ENCODE results near the gene MED10. TPM values are rescaled to one million over a fixed set of nuclear protein-coding genes. Genes with fewer than 3 reads are reported as not detected.

MED10 gene
- total RNA-seq, 1 donor from 2014 or later, result 38.4 TPM

DNA sequence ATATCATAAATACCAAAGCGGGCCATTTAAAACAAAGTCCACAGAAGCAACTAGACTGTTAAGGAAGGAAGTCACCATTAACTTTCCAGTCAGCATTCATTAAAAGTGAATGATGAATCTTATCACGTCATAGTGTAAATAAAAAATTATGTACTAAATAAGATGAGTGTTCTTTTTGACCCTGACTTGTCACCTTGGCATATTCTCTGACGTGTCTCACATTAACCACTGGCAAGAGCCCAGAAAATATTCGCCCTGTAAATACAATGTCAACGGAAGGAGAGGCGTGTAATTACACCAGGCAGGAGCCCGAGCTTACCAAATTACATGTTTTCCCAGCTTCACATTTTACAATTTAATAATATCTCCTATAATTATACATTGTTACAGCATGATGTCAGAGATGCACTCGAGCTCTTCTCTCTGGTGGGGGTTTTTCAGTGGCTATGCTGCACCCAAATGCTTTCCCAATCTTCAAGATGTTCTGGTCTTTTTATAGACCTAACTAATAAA, 41.0 kb upstream of the MED10 start:
- Mint-ChIP-seq H3K27me3 (ENCODE audit: low read depth) (peaks cover 45% of the 10 kb centered on the region), H3K27ac (no peak overlapping the region), H3K36me3 (no peaks in the 10 kb centered on the region), H3K4me3 (no peak overlapping the region), H3K9me3 (no peaks in the 10 kb centered on the region), H3K4me1 (peaks cover 9% of the 10 kb centered on the region)
- no peak for DNase-seq (ENCODE audit: low spot score in 2 of 2, unreplicated experiment in 2 of 2)
- TF ChIP-seq, protein P1, sequence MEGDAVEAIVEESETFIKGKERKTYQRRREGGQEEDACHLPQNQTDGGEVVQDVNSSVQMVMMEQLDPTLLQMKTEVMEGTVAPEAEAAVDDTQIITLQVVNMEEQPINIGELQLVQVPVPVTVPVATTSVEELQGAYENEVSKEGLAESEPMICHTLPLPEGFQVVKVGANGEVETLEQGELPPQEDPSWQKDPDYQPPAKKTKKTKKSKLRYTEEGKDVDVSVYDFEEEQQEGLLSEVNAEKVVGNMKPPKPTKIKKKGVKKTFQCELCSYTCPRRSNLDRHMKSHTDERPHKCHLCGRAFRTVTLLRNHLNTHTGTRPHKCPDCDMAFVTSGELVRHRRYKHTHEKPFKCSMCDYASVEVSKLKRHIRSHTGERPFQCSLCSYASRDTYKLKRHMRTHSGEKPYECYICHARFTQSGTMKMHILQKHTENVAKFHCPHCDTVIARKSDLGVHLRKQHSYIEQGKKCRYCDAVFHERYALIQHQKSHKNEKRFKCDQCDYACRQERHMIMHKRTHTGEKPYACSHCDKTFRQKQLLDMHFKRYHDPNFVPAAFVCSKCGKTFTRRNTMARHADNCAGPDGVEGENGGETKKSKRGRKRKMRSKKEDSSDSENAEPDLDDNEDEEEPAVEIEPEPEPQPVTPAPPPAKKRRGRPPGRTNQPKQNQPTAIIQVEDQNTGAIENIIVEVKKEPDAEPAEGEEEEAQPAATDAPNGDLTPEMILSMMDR (IDR thresholded peaks at IDR 0.05; ENCODE audit: unreplicated experiment), result no peak

- no peak overlapping the region for H3K27ac Mint-ChIP-seq
- H3K27me3 Mint-ChIP-seq (ENCODE audit: low read depth), result peaks cover 39% of the 10 kb centered on the region
Observed at GRCh38 chr5:6418679-6419276, 40.4 kb upstream of the MED10 start.

GRCh38 chr5:6417657-6418056, 39.3 kb upstream of the MED10 start:
- Mint-ChIP-seq H3K4me3 (no peak overlapping the region), H3K27ac (no peak overlapping the region), H3K4me1 (peaks cover 13% of the 10 kb centered on the region), H3K27me3 (ENCODE audit: low read depth) (peaks cover 42% of the 10 kb centered on the region), H3K36me3 (no peaks in the 10 kb centered on the region), H3K9me3 (no peaks in the 10 kb centered on the region)
- TF ChIP-seq, protein P1 (IDR thresholded peaks at IDR 0.05; ENCODE audit: unreplicated experiment), result no peak
- DNase-seq (ENCODE audit: low spot score in 2 of 2, unreplicated experiment in 2 of 2), result no peak

More at GRCh38 chr5:6418679-6419276, 40.4 kb upstream of the MED10 start:
- Mint-ChIP-seq H3K4me3 (no peak overlapping the region), H3K4me1 (peaks cover 9% of the 10 kb centered on the region), H3K36me3 (no peaks in the 10 kb centered on the region), H3K9me3 (no peaks in the 10 kb centered on the region)
- no peak for DNase-seq (ENCODE audit: low spot score in 2 of 2, unreplicated experiment in 2 of 2)
- TF ChIP-seq, protein P1 (IDR thresholded peaks at IDR 0.05; ENCODE audit: unreplicated experiment), result no peak

DNA sequence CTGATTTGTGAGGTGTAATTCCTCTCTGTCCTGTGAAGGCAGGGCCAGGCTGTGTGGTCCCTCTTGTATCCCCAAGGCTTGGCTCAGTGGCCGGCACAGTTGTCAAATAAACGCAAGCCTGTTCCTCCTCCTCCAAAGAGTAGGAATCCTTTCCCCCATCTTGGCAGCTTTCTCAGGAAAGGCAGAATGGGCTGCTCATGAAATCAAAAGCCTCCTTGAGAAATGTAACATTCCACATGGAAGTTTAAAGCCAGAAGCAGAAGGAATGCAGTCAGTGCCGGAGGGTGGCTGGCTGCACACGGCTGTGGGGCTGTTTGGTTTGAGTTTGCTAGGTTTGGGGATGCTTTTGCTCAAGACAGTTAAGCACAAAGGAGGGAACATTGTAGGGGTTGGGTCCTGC, 34.5 kb upstream of the MED10 start:
- peaks cover 4% of the 10 kb centered on the region for H3K9me3 Mint-ChIP-seq
- no peak overlapping the region for H3K4me3 Mint-ChIP-seq
- TF ChIP-seq, protein P1 (IDR thresholded peaks at IDR 0.05; ENCODE audit: unreplicated experiment), result no peak
- peaks cover 6% of the 10 kb centered on the region for H3K4me1 Mint-ChIP-seq
- no peaks in the 10 kb centered on the region for H3K36me3 Mint-ChIP-seq
- peaks cover 42% of the 10 kb centered on the region for H3K27me3 Mint-ChIP-seq (ENCODE audit: low read depth)
- H3K27ac Mint-ChIP-seq, result no peak overlapping the region
- DNase-seq (ENCODE audit: low spot score in 2 of 2, unreplicated experiment in 2 of 2), result no peak

GRCh38 chr5:6411141-6411540, 32.8 kb upstream of the MED10 start:
- DNase-seq (ENCODE audit: low spot score in 2 of 2, unreplicated experiment in 2 of 2), result no peak
- no peaks in the 10 kb centered on the region for H3K36me3 Mint-ChIP-seq
- H3K27me3 Mint-ChIP-seq (ENCODE audit: low read depth), result peaks cover 49% of the 10 kb centered on the region
- no peak overlapping the region for H3K27ac Mint-ChIP-seq
- H3K4me3 Mint-ChIP-seq, result no peak overlapping the region
- peaks cover 4% of the 10 kb centered on the region for H3K9me3 Mint-ChIP-seq
- peaks cover 6% of the 10 kb centered on the region for H3K4me1 Mint-ChIP-seq
- TF ChIP-seq, protein P1 (IDR thresholded peaks at IDR 0.05; ENCODE audit: unreplicated experiment), result no peak
